ENCODE results near the gene TCF15. TPM values are rescaled to one million over a fixed set of nuclear protein-coding genes. Genes with fewer than 3 reads are reported as not detected.

TCF15 gene
- total and polyA plus RNA-seq, 2 of the 4 experiments (the other 2 are of a cell fraction), result not detected

GRCh38 chr20:623021-623420 is 12.9 kb upstream of the TCF15 start:
- no peak overlapping the region for H3K4me3 ChIP-seq (ENCODE audit: insufficient read depth, low read depth, low read length)
- TF ChIP-seq USF2 (IDR thresholded peaks at IDR 0.05; ENCODE audit: low read depth, low read length), result no peak
- TF ChIP-seq NFE2L2 (IDR thresholded peaks at IDR 0.05; ENCODE audit: low read depth, low read length), result no peak
- TF ChIP-seq MAFK (IDR thresholded peaks at IDR 0.05; ENCODE audit: low read depth, low read length), result no peak
- no peak for TF ChIP-seq RCOR1 (IDR thresholded peaks at IDR 0.05; ENCODE audit: insufficient replicate concordance, low read length)
- no peak for TF ChIP-seq ELK1 (IDR thresholded peaks at IDR 0.05; ENCODE audit: borderline replicate concordance, low read depth, low read length)
- no peak for TF ChIP-seq CTCF (conservative IDR thresholded peaks at IDR 0.05; ENCODE audit: low read depth, low read length)
- TF ChIP-seq POLR2A (IDR thresholded peaks at IDR 0.05; ENCODE audit: low read depth, low read length), result no peak
- no peak for TF ChIP-seq CEBPB (IDR thresholded peaks at IDR 0.05; ENCODE audit: low read depth, low read length)
- no peak for TF ChIP-seq RFX5 (IDR thresholded peaks at IDR 0.05; ENCODE audit: low read depth, low read length)
- TF ChIP-seq FOS (IDR thresholded peaks at IDR 0.05; ENCODE audit: low read depth, low read length), result no peak
- TF ChIP-seq CHD1 (IDR thresholded peaks at IDR 0.05; ENCODE audit: low read depth, low read length), result no peak
- TF ChIP-seq BHLHE40 (IDR thresholded peaks at IDR 0.05; ENCODE audit: low read depth, low read length), result no peak
- H3K79me1 ChIP-seq (ENCODE audit: low read depth in 1 of 2, low read length in 2 of 2), result no peaks in the 10 kb centered on the region
- dilution Hi-C loops (cut with HindIII; ENCODE audit: low sequenced_read_pairs, unreplicated experiment), result no loop called here
- no peak overlapping the region for H2AFZ ChIP-seq (replicated peaks; ENCODE audit: low read length, poor library complexity)
- H3K4ac ChIP-seq (ENCODE audit: low read depth, low read length), result no peak overlapping the region
- intact Hi-C loops (cut with micrococcal nuclease), result no loop called here
- H3K56ac ChIP-seq (ENCODE audit: extremely low read depth, insufficient read depth, low read length), result no peak overlapping the region
- no peak overlapping the region for H2BK20ac ChIP-seq (ENCODE audit: low read depth, low read length)
- no peak for DNase-seq
- no peak overlapping the region for H3K9ac ChIP-seq (ENCODE audit: low read depth, low read length)
- no TSS peak for BruUV-seq (replicated peaks)
- H4K8ac ChIP-seq (ENCODE audit: low read depth in 2 of 2, low read length in 2 of 2), result no peak overlapping the region
- POLR2A ChIA-PET (ENCODE audit: unreplicated experiment), result no interaction called here
- no peak overlapping the region for H3K23ac ChIP-seq (ENCODE audit: low read depth, low read length)
- H4K5ac ChIP-seq (ENCODE audit: low read depth, low read length), result no peak overlapping the region
- no peak overlapping the region for H3K4me2 ChIP-seq (ENCODE audit: low read depth, low read length)
- no peak overlapping the region for H3K27ac ChIP-seq (ENCODE audit: insufficient read depth, low read length)
- H3K18ac ChIP-seq (ENCODE audit: low read depth, low read length), result no peak overlapping the region
- H2BK120ac ChIP-seq (ENCODE audit: low read depth, low read length), result no peak overlapping the region
- no CpG with 5 or more reads among the region's 4 CpGs for WGBS, 2 experiments (ENCODE audit: extremely low coverage in 2 of 2, insufficient read length in 1 of 2)
- in situ Hi-C loops (cut with MboI; ENCODE audit: low sequenced_read_pairs), result no loop called here
- CTCF ChIA-PET, result no interaction called here
- H2AK9ac ChIP-seq (replicated peaks; ENCODE audit: low read depth, low read length, poor library complexity), result no peak overlapping the region
- H3K36me3 ChIP-seq (ENCODE audit: control insufficient read depth, insufficient read depth, low read length), result no peaks in the 10 kb centered on the region
- peaks cover 28% of the 10 kb centered on the region for H3K27me3 ChIP-seq (ENCODE audit: control insufficient read depth, insufficient read depth, low read length)
- H4K20me1 ChIP-seq (ENCODE audit: insufficient read depth, low read length), result no peaks in the 10 kb centered on the region
- peaks cover 3% of the 10 kb centered on the region for H3K9me3 ChIP-seq (ENCODE audit: control insufficient read depth, insufficient read depth, low read length)
- ATAC-seq (ENCODE audit: low read depth), result no peak
- H3K9me1 ChIP-seq (ENCODE audit: insufficient read depth, low read length), result no peaks in the 10 kb centered on the region
- no peaks in the 10 kb centered on the region for H3K4me1 ChIP-seq (ENCODE audit: control insufficient read depth, insufficient read depth, low read length)
- no peak overlapping the region for H3K14ac ChIP-seq (replicated peaks; ENCODE audit: low read depth, low read length)
- no peak overlapping the region for H4K91ac ChIP-seq (ENCODE audit: insufficient read depth, low read depth, low read length)
- H2BK5ac ChIP-seq (ENCODE audit: low read depth, low read length, poor library complexity, severe bottlenecking), result no peak overlapping the region
- H2BK15ac ChIP-seq (ENCODE audit: low read depth, low read length), result no peak overlapping the region
- no peak overlapping the region for H2AK5ac ChIP-seq (ENCODE audit: low read depth, low read length)

Data from IMR-90 (cell line).